ENCODE data around the gene NCAPG2. TPM values are rescaled to one million over a fixed set of nuclear protein-coding genes. Genes with fewer than 3 reads are reported as not detected.

NCAPG2 gene
- 1 to 10 TPM; 3.4 to 9.0 (median 4.3) TPM for total RNA-seq

DNA sequence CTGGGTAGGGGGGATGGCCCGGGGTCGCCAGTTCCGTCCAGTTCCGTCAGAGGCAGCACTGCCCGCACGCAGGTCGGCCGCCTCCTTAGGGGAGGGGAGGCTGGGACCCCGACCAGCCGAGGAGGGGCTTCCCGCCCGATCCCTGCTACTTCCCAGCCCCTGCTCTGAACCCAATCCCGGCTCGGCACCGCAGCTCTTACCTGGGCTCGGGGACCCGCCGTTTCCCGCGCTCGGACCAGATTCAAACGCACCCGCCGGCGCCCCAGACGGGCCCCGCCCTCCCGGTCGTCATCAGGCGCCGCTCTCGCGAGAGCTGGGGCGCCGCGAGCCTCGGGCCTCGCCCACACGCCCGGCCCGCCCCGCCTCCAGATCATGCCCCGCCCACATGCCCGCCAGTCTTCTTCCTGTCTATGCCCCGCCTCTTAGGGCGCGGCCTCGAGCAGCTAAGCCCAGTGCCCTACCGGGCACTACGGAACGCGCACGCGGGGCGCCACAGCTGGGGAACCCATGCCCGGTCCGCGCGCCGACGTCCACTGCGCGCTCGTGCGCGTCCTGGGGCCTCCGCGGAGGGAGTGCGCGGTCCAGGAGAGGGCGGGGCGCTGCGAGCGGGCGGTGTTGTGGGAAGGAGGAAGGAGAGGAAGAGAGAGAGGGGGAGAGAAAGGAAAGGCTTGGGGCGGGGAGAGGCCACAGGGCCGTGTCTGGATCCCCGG, at the start of gene NCAPG2:
Gene NCAPG2, minus strand, starts transcription at position 281 of the 710 bp plus-strand sequence. CDS start 2,905 bp downstream, outside the sequence.
- intact Hi-C loops (cut with DNase I; ENCODE audit: low total_unique reads) (no loop called here), in situ Hi-C loops (cut with MboI; ENCODE audit: low pct_ligation_motif_present in 1 of 4, low pct_unique_long_range_greater_than_20kb in 1 of 4, low sequenced_read_pairs in 3 of 4) (no loop called here)
- peak; percentile 99 for DNase-seq
- no peaks in the 10 kb centered on the region for H3K9me3 ChIP-seq
- WGBS, 2 donors (ENCODE audit: low coverage in 1 of 2) = 0% methylated on average over 53 of the region's 78 CpGs; no CpG with 5 or more reads in 1 of the 2 donors
- TF ChIP-seq CTCF (IDR thresholded peaks at IDR 0.05) (peak; percentile 34 to 89 (median 51)), EP300 (IDR thresholded peaks at IDR 0.05; ENCODE audit: low read depth) (no peak), POLR2A (IDR thresholded peaks at IDR 0.05) (peak; percentile 85), POLR2AphosphoS5 (IDR thresholded peaks at IDR 0.05) (peak; percentile 90 to 97 (median 94))
- H3K27ac ChIP-seq = peak within 1 kb of the TSS; percentile 92 to 97 (median 94)
- no peaks in the 10 kb centered on the region for H3K27me3 ChIP-seq
- H3K4me3 ChIP-seq = peak within 1 kb of the TSS; percentile 60 to 88 (median 78)
- H3K36me3 ChIP-seq = no peaks in the 10 kb centered on the region
- peaks cover 0 to 18% (median 6%) of the 10 kb centered on the region in 4 donors for H3K4me1 ChIP-seq

DNA sequence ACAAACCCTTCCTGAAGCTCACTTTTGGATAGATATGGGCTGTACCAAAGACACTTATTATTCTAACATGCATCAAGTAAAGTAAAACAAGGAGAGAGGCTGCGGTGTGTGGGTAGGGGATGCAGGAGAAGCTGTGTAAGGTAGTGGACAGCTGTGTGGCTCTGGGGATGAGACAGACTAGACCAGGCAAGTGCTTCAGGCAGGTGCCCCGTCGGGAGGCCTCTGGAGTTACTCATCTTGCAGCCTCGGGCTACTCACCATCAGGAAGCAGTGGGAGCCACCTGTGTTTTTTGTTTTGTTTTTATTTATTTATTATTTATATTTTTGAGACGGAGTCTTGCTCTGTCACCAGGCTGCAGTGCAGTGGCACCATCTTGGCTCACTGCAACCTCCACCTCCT, 49.3 kb upstream of the NCAPG2 start:
- no peak for DNase-seq
- no peak for TF ChIP-seq EP300 (IDR thresholded peaks at IDR 0.05; ENCODE audit: low read depth)
- TF ChIP-seq POLR2A (IDR thresholded peaks at IDR 0.05) = no peak
- TF ChIP-seq CTCF (IDR thresholded peaks at IDR 0.05) = no peak
- TF ChIP-seq POLR2AphosphoS5 (IDR thresholded peaks at IDR 0.05) = no peak
- in situ Hi-C loops (cut with MboI; ENCODE audit: low pct_ligation_motif_present in 1 of 4, low pct_unique_long_range_greater_than_20kb in 1 of 4, low sequenced_read_pairs in 3 of 4) = no loop called here
- Histone ChIP-seq H3K4me1 (no peaks in the 10 kb centered on the region), H3K4me3 (no peak overlapping the region), H3K27ac (no peak overlapping the region), H3K36me3 (peaks cover 0 to 56% (median 15%) of the 10 kb centered on the region in 4 donors), H3K27me3 (no peaks in the 10 kb centered on the region), H3K9me3 (no peaks in the 10 kb centered on the region)
- intact Hi-C loops (cut with DNase I; ENCODE audit: low total_unique reads) = no loop called here
- WGBS, 2 donors (ENCODE audit: low coverage in 1 of 2) = 88 to 95% methylated on average over 5 of the region's 5 CpGs

GRCh38 chr7:158751751-158752150, 47.1 kb upstream of the NCAPG2 start:
- 83 to 93% methylated on average over 1 to 3 of the region's 3 CpGs for WGBS, 2 donors (ENCODE audit: low coverage in 1 of 2)
- Histone ChIP-seq H3K4me1 (no peaks in the 10 kb centered on the region), H3K27ac (no peak overlapping the region), H3K4me3 (no peak overlapping the region), H3K27me3 (no peaks in the 10 kb centered on the region), H3K9me3 (no peaks in the 10 kb centered on the region), H3K36me3 (peaks cover 0 to 48% (median 16%) of the 10 kb centered on the region in 4 donors)
- no peak for TF ChIP-seq POLR2AphosphoS5 (IDR thresholded peaks at IDR 0.05)
- no peak for TF ChIP-seq EP300 (IDR thresholded peaks at IDR 0.05; ENCODE audit: low read depth)
- intact Hi-C loops (cut with DNase I; ENCODE audit: low total_unique reads) (loop anchor here (1.0 kb wide), 1 partner anchor 19 kb away; no protein-coding TSS in a partner anchor), in situ Hi-C loops (cut with MboI; ENCODE audit: low pct_ligation_motif_present in 1 of 4, low pct_unique_long_range_greater_than_20kb in 1 of 4, low sequenced_read_pairs in 3 of 4) (no loop called here)
- no peak for DNase-seq

- no peaks in the 10 kb centered on the region for H3K9me3 ChIP-seq
- no peak overlapping the region for H3K27ac ChIP-seq
- TF ChIP-seq CTCF (IDR thresholded peaks at IDR 0.05) (no peak), EP300 (IDR thresholded peaks at IDR 0.05; ENCODE audit: low read depth) (no peak), POLR2A (IDR thresholded peaks at IDR 0.05) (no peak), POLR2AphosphoS5 (IDR thresholded peaks at IDR 0.05) (no peak)
- no peak overlapping the region for H3K4me3 ChIP-seq
- WGBS, 2 donors (ENCODE audit: low coverage in 1 of 2) = 86 to 88% methylated on average over 2 of the region's 2 CpGs
- H3K27me3 ChIP-seq = no peaks in the 10 kb centered on the region
- intact Hi-C loops (cut with DNase I; ENCODE audit: low total_unique reads) = no loop called here
- no peak for DNase-seq
- in situ Hi-C loops (cut with MboI; ENCODE audit: low pct_ligation_motif_present in 1 of 4, low pct_unique_long_range_greater_than_20kb in 1 of 4, low sequenced_read_pairs in 3 of 4) = no loop called here
- no peaks in the 10 kb centered on the region for H3K4me1 ChIP-seq
- H3K36me3 ChIP-seq = peaks cover 0 to 46% (median 16%) of the 10 kb centered on the region in 4 donors
These were observed 46.6 kb upstream of the NCAPG2 start for GRCh38 chr7:158751199-158751598.

Data from transverse colon (tissue), 4 donors.